GM18867 (cell line): Measurements from ENCODE around the gene OTULINL.

Source experiments
- ATAC-seq: cut with Tn5 transposase; IDR thresholded peaks from one replicate; pipeline ENCODE4 v1.9.1; 2021; ENCODE audit warnings: mild to moderate bottlenecking, moderate library complexity; ENCODE audit not compliant: unreplicated experiment

Gene OTULINL

GRCh38 chr5:14576206-14576605 is 5.4 kb upstream of the OTULINL start:
- no peak for ATAC-seq

- ATAC-seq, result no peak
These were observed 4.4 kb upstream of the OTULINL start for GRCh38 chr5:14577079-14577725.

GRCh38 chr5:14577971-14578370 is 3.6 kb upstream of the OTULINL start:
- no peak for ATAC-seq

GRCh38 chr5:14579246-14579645 is 2.3 kb upstream of the OTULINL start:
- no peak for ATAC-seq

- ATAC-seq, result no peak
These were observed 1.7 kb upstream of the OTULINL start for GRCh38 chr5:14579731-14580397.

GRCh38 chr5:14580398-14581034 is 1.1 kb upstream of the OTULINL start:
- ATAC-seq, result no peak

GRCh38 chr5:14581891-14582796 is 552 bp downstream of the OTULINL start:
- peak; percentile 83 for ATAC-seq

- ATAC-seq, result no peak
These were observed 1.2 kb downstream of the OTULINL start for GRCh38 chr5:14582797-14583137.

- ATAC-seq, result no peak
These were observed 3.3 kb downstream of the OTULINL start for GRCh38 chr5:14584848-14585247.

- ATAC-seq, result no peak
These were observed 5.6 kb downstream of the OTULINL start for GRCh38 chr5:14587150-14587549.

GRCh38 chr5:14588145-14588544 is 6.6 kb downstream of the OTULINL start:
- peak; percentile 67 for ATAC-seq

GRCh38 chr5:14588758-14589543 is 7.4 kb downstream of the OTULINL start:
- ATAC-seq, result no peak

- ATAC-seq, result no peak
These were observed 9.4 kb downstream of the OTULINL start for GRCh38 chr5:14590949-14591348.

- ATAC-seq, result no peak
These were observed 10.0 kb downstream of the OTULINL start for GRCh38 chr5:14591548-14591947.

GRCh38 chr5:14593326-14594021 is 11.9 kb downstream of the OTULINL start:
- ATAC-seq, result no peak

GRCh38 chr5:14594378-14595074 is 12.9 kb downstream of the OTULINL start:
- ATAC-seq, result no peak

GRCh38 chr5:14595189-14595588 is 13.6 kb downstream of the OTULINL start:
- peak; percentile 84 for ATAC-seq

GRCh38 chr5:14595891-14596290 is 14.3 kb downstream of the OTULINL start:
- ATAC-seq, result no peak

- no peak for ATAC-seq
These were observed 15.5 kb downstream of the OTULINL start for GRCh38 chr5:14597080-14597479.
